ENCODE measurements around the gene GPR35. TPM values are rescaled to one million over a fixed set of nuclear protein-coding genes. Genes with fewer than 3 reads are reported as not detected.

GPR35 gene
- total RNA-seq, 1 donor from 2014 or later: 1.5 TPM

DNA sequence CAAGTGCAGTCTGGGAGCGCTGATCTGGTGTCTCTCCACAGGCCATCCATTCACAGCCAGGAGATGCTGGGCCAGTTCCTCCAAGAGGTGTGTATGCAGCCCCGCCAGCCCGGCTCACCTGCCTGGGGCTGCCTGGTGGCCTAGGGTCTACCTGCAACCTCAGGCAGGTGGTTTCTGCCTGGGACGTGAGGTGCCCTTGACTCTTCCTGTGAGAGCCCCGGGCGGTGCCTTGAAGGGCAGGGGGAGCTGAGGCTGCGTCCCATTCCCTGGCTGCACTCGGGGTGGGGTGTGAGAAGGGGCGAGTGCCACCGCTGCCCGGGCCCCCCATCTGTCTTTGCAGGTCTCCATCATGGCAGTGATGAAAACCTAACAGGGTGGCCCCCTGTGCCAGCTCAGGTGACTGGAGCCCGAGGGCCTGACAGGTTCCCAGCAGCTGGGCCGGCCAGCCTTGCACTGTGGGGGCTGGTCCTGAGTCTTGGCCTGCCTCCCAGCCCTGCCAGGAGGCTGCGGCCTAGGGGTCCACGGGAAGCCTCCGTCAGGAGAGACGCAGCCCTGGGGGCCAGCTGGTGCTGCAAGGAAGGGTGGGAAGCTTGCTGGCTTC is 26.9 kb upstream of the GPR35 start:
- intact Hi-C loops (cut with DNase I): no loop called here
- DNase-seq (ENCODE audit: low spot score): peak; percentile 62

DNA sequence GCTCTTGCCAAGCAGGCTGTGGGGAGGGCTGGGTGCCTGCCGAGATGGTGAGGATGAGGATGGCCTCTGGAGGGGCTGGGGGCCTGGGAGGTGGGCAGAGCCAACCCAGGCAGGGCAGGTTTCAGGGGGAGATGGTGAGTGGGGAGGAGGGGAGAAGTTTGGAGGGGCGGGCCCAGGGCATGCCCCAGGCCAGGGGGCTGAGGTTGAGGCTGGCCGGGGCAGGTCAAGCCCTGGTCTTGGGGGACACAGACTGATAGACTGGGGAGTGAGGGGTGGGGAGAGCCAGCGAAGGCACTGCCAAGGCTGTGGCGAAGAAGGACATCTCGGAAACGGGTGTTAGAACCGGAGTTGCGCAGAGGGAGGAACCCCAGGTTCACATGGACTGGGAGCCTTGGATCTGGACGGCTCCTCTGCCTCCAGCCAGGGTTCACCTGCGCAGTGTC is 26.1 kb upstream of the GPR35 start:
- intact Hi-C loops (cut with DNase I): no loop called here
- peak; percentile 68 for DNase-seq (ENCODE audit: low spot score)

DNA sequence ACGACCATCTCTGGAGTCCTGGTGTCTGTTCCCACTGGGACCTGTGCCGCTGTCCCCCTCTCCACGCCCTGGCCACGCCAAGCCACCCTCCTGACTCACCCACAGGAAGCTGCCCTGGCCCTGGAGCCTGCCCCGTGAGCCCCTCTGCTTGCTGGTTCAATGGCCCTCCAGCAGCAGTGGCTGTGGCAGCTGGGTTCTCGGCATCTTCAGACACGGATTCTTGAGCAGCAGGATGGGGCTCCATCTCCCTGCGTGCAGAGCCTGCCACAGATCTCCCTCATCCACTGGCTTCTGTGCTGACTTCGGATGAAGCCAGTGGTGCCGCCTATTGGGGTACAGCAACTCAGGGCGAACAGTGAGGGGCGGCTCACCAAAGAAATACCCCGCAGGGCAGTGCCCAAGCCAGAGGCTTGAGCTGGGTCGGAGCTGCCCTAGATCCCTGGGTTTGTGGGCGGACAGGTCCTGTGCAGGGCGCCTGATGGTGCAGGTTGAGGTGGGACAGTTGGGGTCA is 24.8 kb upstream of the GPR35 start:
- intact Hi-C loops (cut with DNase I): loop anchor here (10.0 kb wide), 1 partner anchor 234 kb away; no protein-coding TSS in a partner anchor

GRCh38 chr2:240601061-240601830 is 24.0 kb upstream of the GPR35 start:
- DNase-seq (ENCODE audit: low spot score): peak; percentile 67
- intact Hi-C loops (cut with DNase I): loop anchor here (10.0 kb wide), 1 partner anchor 234 kb away; no protein-coding TSS in a partner anchor

More for the DNA sequence above, 24.8 kb upstream of the GPR35 start:
- DNase-seq (ENCODE audit: low spot score): peak; percentile 56

DNA sequence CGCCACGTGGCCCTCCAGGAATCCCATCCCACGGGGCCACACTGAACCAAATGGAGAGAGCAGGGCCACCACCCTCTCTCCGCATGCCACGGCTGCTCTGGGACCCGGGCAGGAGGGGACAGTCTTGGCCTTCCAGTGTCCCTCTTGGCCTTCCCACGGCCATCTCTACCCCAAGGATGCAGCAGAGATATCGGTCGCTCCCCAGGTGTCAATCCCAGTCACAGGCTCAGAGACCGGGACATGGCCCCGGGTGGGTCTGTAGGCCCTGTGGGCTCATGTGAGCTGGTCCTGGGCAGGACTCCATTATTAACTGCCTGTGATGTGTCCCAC is 23.5 kb upstream of the GPR35 start:
- peak; percentile 69 for DNase-seq (ENCODE audit: low spot score)
- intact Hi-C loops (cut with DNase I): loop anchor here (10.0 kb wide), 1 partner anchor 233 kb away; no protein-coding TSS in a partner anchor

DNA sequence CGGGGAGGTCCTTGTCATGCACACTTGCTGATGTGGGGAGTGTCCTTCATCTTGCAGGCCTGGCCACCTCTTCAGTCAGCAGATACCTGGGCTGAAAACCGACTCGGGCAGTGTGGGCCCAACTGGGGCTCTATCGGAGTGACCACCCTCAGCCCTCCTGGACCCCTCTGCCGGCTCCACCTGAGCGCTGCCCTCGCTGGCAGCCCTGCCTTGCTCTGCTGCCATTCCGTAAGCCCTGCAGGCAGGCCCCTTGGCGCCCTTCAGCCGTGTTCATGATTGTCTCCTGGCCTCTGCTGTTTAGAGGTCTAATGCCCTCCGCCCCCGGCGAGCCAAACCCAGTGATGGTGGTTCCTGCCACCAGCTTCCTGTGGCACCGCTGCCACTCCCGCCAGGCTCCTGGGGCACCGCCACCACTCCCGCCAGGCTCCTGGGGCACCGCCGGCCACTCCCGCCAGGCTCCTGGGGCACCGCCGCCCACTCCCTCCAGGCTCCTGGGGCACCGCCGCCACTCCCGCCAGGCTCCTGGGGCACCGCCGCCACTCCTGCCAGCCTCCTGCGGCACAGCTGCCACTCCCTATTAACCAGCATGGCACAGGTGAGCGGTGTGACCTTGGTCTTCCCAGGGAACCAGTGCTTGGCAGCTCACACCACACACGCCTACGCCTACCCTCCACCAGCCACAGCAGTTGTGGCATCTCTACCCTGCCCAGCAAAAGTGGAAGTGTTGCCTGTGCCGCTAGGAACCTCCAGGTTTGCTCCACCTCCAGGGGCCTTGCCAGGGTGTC is 22.8 kb upstream of the GPR35 start:
- peak; percentile 70 for DNase-seq (ENCODE audit: low spot score)
- intact Hi-C loops (cut with DNase I): loop anchor here (10.0 kb wide), 1 partner anchor 232 kb away; no protein-coding TSS in a partner anchor

DNA sequence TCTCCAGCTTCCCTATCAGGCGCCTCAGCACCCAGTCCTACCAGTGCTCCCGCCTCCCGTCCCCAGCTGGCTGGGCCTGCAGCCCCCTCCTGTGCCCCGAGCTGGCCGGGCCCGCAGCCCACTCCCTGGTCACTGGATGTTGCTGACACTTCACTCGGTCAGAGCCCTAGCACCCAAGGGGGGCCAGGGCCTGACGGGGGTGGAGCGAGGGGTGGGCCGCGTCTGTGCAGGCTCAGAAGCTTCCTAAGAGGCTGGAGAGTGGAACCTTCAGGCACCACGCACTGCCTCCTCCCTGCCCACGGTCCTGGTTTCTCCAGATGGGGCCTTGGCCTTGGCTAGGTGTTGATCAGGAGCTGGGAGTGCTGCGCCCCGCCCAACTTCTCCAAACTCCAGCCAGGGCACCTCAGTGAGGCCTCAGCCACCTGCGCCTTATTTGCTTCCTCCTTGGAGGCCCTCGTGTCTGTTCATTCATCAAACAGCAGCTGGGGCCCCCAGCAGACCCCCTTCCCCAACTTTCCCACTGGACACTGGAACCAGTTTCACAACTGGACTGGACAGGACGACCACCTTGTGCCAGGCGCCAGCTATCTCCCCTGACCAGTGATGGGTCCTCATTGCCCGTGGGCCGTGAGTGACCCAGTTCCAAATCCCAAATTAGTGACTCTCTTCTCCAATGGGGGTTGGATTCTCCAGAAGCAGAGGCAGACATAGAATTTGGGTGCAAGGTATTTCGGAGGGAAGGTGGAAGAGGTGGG is 22.0 kb upstream of the GPR35 start:
- intact Hi-C loops (cut with DNase I): loop anchor here (10.0 kb wide), 1 partner anchor 232 kb away; no protein-coding TSS in a partner anchor
- peak; percentile 56 for DNase-seq (ENCODE audit: low spot score)

GRCh38 chr2:240603846-240604245 is 21.4 kb upstream of the GPR35 start:
- intact Hi-C loops (cut with DNase I): loop anchor here (10.0 kb wide), 1 partner anchor 231 kb away; no protein-coding TSS in a partner anchor
- peak; percentile 68 for DNase-seq (ENCODE audit: low spot score)

GRCh38 chr2:240604291-240604938 is 20.9 kb upstream of the GPR35 start:
- DNase-seq (ENCODE audit: low spot score): peak; percentile 85
- intact Hi-C loops (cut with DNase I): loop anchor here (10.0 kb wide), 1 partner anchor 230 kb away; no protein-coding TSS in a partner anchor

DNA sequence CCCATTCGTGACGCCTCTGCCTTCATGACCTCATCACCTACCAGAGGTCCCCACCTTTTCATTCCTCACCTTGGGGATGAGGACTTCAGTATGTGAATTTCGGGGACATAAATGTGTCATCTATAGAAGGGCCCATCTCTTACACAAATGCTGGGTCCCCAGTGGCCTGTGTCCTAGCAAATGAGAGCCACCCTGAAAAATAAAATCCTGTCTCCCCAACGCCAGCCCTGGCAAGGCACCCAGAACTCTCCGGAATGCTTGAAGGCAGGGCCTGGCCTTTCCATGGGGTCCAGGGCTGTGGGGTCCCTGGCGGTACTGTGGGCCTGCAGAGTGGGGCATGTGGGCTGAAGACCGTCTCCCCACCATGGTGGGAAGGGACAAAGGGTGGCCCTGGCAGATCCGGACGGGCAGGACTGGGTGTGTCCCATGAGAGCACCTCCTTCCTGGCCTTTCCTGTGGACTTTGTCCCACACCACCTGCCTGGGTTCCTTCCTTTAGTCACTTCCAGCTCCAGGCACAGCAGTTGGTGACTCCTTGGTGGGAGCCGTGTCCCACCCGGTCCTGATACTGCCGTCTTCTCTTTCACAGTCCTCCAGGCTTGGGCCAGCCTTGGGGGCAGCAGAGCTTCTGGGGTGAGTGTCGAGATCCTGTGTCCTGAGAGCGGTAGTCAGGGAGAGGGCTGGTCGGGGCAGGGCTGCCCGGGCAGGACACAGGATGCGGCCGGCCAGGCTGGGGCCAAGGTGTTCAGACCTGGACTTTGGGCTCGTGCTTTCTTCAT is 20.2 kb upstream of the GPR35 start:
- intact Hi-C loops (cut with DNase I): loop anchor here (10.0 kb wide), 1 partner anchor 230 kb away; no protein-coding TSS in a partner anchor
- DNase-seq (ENCODE audit: low spot score): peak; percentile 71

- DNase-seq (ENCODE audit: low spot score): peak; percentile 58
- intact Hi-C loops (cut with DNase I): loop anchor here (10.0 kb wide), 1 partner anchor 229 kb away; no protein-coding TSS in a partner anchor
Observed at GRCh38 chr2:240605867-240606743, 19.2 kb upstream of the GPR35 start.

DNA sequence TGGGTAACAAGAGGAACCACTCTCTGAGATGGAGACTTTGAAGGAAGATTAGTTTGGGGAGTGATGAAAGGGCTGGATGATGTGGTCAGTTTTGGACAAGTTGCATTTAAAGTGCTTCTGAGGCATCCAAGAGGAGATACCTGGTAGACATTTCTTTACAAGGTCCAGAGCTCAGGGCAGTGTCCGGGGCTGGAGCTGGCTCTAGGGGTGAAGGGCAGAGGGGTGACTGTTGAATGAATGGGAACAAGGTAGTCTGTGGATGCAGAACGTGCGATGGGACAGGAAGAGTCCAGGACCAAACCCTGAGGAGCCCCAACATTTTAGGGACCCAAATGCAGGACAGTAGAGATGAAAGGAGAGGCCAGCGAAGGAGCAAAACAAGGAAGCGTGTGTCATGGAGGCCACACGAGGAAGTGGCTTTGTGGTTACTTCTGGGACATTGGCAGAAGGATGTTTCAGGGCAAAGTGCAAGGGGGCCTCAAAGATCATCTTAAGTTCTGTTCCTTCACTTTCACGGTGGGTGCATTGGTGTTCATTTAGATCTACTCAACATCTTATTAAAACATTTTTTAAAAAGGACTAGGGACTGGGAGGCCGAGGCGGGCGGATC is 13.6 kb upstream of the GPR35 start:
- intact Hi-C loops (cut with DNase I): no loop called here
- peak; percentile 63 for DNase-seq (ENCODE audit: low spot score)

DNA sequence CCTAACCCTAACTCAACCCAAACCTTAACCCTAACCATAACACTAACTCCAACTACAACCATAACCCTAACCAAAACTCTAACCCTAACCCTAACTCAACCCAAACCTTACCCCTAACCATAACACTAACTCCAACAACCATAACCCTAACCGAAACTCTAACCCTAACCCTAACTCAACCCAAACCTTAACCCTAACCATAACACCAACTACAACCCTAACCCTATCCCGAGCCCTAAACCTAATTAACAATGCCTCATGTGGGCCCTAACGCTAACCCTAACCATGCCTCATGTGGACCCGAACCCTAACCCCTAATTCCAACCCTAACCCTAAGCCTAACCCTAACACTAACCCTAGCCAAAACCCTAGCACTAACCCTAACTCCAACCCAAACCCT is 11.5 kb upstream of the GPR35 start:
- intact Hi-C loops (cut with DNase I): no loop called here
- no peak for DNase-seq (ENCODE audit: low spot score)

DNA sequence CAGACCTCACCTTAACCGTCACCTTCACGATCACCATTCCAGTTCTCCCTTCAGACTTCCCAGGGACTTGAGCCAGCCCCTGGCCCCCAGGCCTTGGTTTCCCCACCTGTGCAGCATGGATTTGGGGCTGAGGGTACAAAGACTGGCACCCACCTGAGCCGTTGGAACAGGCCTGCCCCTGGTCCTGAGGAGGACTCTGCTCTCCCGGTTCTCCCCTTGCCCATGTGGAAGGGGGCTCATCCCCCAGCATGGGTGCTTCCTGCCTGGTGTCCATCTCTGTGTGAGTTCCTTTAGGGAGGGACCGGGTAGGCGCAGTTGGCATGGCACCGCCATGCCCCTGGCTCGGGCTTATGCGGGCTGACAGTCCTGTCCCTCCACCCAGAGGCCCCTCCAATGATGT is 10.9 kb upstream of the GPR35 start:
- intact Hi-C loops (cut with DNase I): no loop called here
- peak; percentile 60 for DNase-seq (ENCODE audit: low spot score)

DNA sequence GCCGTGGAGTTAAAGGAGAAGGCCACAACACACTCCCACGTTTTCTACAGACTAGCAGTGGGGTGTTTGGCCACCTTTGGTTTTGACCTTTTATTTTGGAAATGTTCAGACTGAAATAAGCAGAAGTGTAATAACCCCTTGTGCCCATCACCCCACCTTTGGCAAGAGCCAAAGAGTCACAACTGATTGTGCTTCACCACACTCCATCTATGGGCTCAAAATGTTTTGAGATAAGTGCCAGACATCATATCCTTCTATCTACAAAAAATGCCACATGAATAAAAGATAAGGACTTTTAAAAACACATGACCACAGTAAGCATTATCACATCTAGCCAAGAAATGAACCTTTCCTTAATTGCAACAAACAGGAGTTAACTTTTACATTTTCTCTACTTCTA is 9.9 kb upstream of the GPR35 start:
- DNase-seq (ENCODE audit: low spot score): no peak
- intact Hi-C loops (cut with DNase I): no loop called here

DNA sequence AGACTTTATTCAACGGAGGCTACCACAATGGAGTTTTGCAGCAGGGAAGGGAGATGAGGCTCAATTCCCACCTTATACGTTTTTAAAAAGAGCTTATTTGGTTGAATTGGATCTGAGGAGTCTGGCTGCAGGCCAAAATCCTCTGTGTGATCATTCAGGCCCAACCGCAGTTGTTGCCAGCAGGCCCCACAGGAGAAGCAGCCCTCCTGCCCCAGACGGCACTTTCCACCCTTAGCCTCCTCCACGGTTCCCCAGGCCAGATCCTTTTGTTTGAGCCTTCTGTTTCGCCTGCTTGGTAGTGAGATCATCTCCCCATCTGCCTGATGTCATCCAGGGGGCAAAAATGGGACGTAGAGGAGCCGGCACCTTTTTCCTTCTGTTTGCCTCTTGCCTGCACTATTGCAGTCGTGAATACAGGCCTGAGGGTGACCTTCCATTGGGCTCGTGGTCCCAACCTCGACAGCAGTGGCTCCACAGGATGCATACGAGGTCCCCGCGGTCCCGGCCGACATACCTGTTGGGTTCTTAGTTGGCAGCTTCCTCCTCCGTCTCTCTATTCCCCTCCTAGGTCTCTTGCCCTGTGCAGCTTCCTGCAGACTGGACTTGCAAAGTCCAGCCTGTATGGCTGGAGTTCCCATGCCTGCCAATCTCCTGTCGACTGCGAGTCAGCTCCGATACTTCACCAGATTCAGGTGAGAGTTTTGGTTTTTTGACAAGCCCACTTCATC is 9.3 kb upstream of the GPR35 start:
- peak; percentile 74 for DNase-seq (ENCODE audit: low spot score)
- intact Hi-C loops (cut with DNase I): no loop called here

Data from cardiac septum (tissue), 1 donor.